ENCODE data around the gene BCL2L1. TPM values are rescaled to one million over a fixed set of nuclear protein-coding genes. Genes with fewer than 3 reads are reported as not detected.
A peak's percentile ranks its signal among the peaks of the same experiment; 100 is the strongest.

The BCL2L1 gene
- total RNA-seq (2012; rRNA removed) = 158 and 187 TPM in 2 replicates

DNA sequence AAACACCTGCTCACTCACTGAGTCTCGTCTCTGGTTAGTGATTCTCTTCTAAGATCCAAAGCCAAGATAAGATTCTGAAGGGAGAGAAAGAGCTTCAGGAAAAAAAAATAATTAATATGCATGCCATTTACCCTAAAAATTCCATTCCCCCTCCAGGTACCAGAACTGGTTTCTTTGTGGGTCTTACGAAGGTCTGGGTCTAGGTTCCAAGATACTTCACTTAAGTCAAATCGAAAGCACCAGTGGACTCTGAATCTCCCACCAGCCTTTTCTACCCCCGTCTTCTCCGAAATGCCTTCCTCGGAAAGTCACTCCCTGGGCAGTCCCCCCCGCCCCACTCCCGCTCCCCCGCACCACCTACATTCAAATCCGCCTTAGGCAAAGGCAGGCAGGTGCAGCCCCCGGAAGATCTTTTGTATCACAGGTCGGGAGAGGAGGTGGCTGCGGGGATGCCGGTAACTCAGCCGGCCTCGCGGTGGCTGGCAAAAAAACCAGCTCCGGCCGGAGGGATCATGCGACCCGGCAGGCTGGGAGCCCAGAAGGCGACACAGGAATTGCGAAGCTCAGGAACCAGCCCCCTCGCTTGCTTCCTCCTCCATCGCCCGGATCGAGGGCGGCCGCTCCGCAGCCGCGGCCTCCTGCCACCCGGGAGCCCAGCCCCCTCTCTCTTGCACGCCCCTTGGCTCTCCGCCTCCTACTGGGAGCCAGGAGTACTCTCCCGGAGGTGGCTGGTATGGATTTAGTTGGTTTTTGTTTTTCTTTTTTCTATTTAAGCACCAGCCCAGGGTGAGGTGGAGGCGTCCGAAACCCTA, at the start of gene BCL2L1:
TSS of gene BCL2L1 (minus strand) at position 612 of the 812 bp plus-strand sequence. CDS start 650 bp downstream, outside the sequence.
- Histone ChIP-seq H3K4me1 (ENCODE audit: control insufficient read depth, insufficient read depth, low read length) (peaks cover 37% of the 10 kb centered on the region), H3K4me2 (ENCODE audit: low read length) (peak within 1 kb of the TSS; percentile 99), H3K27me3 (ENCODE audit: control insufficient read depth, insufficient read depth, low read length) (no peaks in the 10 kb centered on the region), H3K36me3 (ENCODE audit: insufficient read depth, low read length) (peaks cover 44% of the 10 kb centered on the region), H3K9ac (ENCODE audit: low read depth, low read length) (peak within 1 kb of the TSS; percentile 99), H3K4me3 (ENCODE audit: low read length) (peak within 1 kb of the TSS; percentile 94), H3K9me3 (replicated peaks; ENCODE audit: low read length) (no peaks in the 10 kb centered on the region)

DNA sequence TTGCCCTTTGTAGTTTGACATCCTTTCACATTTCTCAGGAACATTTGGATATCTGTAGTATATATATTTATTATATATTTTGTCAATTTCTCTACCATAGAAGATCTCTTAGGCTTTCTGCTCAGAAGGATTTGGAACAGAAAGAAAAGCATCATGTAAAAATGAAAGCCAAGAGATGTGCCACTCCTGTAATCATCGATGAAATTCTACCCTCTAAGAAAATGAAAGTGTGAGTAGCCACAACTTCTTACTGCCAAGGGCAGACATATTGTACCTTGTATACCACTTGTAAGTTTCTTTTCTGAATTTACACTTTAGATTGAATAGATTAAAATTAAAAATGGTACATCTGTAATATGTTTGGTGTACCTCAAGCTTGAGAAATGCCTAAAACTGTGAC, 47.6 kb upstream of the BCL2L1 start:
- Histone ChIP-seq H3K4me1 (ENCODE audit: control insufficient read depth, insufficient read depth, low read length) (peaks cover 11% of the 10 kb centered on the region), H3K9ac (ENCODE audit: low read depth, low read length) (peak overlapping the region; percentile 57), H3K36me3 (ENCODE audit: insufficient read depth, low read length) (peaks cover 33% of the 10 kb centered on the region), H3K27me3 (ENCODE audit: control insufficient read depth, insufficient read depth, low read length) (no peaks in the 10 kb centered on the region), H3K4me2 (ENCODE audit: low read length) (peak overlapping the region; percentile 67), H3K4me3 (ENCODE audit: low read length) (peak overlapping the region; percentile 49), H3K9me3 (replicated peaks; ENCODE audit: low read length) (no peaks in the 10 kb centered on the region)

DNA sequence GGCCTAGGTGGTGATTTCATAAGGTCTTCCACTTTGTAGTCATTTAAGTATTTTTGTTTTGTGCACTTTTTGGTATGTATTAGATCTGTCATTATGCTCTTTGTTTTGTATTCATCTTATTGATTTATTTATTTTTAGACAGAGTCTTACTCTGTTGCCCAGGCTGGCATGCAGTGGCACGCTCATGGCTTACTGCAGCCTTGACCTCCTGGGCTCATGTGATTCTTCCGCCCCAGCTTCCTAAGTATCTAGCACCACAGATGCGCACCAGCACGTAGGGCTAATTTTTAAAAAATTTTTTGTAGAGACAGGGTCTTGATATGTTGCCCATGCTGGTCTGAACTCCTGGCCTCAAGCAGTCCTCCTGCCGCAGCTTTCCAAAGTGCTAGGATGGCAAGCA, 47.0 kb upstream of the BCL2L1 start:
- peaks cover 34% of the 10 kb centered on the region for H3K36me3 ChIP-seq (ENCODE audit: insufficient read depth, low read length)
- no peaks in the 10 kb centered on the region for H3K27me3 ChIP-seq (ENCODE audit: control insufficient read depth, insufficient read depth, low read length)
- H3K9me3 ChIP-seq (replicated peaks; ENCODE audit: low read length) = no peaks in the 10 kb centered on the region
- peak overlapping the region; percentile 57 for H3K9ac ChIP-seq (ENCODE audit: low read depth, low read length)
- peak overlapping the region; percentile 67 for H3K4me2 ChIP-seq (ENCODE audit: low read length)
- no peak overlapping the region for H3K4me3 ChIP-seq (ENCODE audit: low read length)
- H3K4me1 ChIP-seq (ENCODE audit: control insufficient read depth, insufficient read depth, low read length) = peaks cover 16% of the 10 kb centered on the region

DNA sequence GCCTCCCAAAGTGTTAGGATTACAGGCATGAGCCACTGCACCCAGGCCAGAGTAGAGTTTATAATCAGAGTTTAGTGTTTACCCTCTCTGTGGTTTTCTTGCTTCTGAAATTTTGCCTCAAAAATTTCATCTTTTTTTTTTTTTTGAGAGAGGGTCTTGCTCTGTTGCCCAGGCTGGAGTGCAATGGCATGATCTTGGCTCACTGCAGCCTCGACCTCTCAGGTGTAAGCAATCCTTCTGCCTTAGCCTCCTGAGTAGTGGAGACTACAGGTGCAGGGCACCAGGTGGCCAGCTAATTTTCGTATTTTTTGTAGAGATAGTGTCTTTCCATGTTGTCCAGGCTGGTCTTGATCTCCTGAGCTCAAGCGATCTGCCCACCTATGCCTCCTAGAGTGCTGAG, 45.1 kb upstream of the BCL2L1 start:
- H3K27me3 ChIP-seq (ENCODE audit: control insufficient read depth, insufficient read depth, low read length) = no peaks in the 10 kb centered on the region
- H3K9me3 ChIP-seq (replicated peaks; ENCODE audit: low read length) = no peaks in the 10 kb centered on the region
- H3K4me2 ChIP-seq (ENCODE audit: low read length) = no peak overlapping the region
- no peak overlapping the region for H3K9ac ChIP-seq (ENCODE audit: low read depth, low read length)
- H3K4me3 ChIP-seq (ENCODE audit: low read length) = no peak overlapping the region
- H3K36me3 ChIP-seq (ENCODE audit: insufficient read depth, low read length) = peaks cover 31% of the 10 kb centered on the region
- peaks cover 25% of the 10 kb centered on the region for H3K4me1 ChIP-seq (ENCODE audit: control insufficient read depth, insufficient read depth, low read length)

DNA sequence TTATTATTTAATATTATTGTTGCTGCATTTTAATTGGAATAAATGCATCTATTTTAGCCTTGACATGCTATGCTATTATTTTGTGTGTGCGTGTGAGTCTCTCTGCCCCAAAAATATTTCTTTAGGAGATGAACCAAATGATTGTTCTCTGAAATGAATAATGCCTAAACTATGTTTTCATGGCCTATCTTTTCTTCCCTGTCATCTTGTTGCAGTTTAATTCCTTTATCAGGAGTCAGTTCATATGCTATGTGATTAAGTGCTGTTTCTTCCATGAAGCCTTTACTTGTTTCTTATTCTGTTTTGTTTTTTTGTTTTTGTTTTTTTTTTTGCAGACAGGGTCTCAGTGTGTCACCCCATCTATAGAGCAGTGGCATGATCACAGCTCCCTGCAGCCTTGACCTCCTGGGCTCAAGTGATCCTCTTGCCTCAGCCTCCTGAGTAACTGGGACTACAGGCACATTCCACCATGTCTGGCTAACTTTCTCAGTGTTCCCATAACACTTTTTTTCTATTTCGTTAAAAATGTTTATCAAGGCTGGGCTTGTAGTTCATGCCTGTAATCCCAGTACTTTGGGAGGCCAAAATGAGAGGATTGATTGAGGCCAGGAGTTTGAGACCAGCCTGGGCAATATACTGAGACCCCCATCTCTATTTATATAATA, 42.1 kb upstream of the BCL2L1 start:
- H3K4me1 ChIP-seq (ENCODE audit: control insufficient read depth, insufficient read depth, low read length) = peaks cover 32% of the 10 kb centered on the region
- H3K4me3 ChIP-seq (ENCODE audit: low read length) = no peak overlapping the region
- peaks cover 23% of the 10 kb centered on the region for H3K36me3 ChIP-seq (ENCODE audit: insufficient read depth, low read length)
- H3K9ac ChIP-seq (ENCODE audit: low read depth, low read length) = peak overlapping the region; percentile 65
- H3K4me2 ChIP-seq (ENCODE audit: low read length) = peak overlapping the region; percentile 46
- H3K9me3 ChIP-seq (replicated peaks; ENCODE audit: low read length) = no peaks in the 10 kb centered on the region
- H3K27me3 ChIP-seq (ENCODE audit: control insufficient read depth, insufficient read depth, low read length) = no peaks in the 10 kb centered on the region

DNA sequence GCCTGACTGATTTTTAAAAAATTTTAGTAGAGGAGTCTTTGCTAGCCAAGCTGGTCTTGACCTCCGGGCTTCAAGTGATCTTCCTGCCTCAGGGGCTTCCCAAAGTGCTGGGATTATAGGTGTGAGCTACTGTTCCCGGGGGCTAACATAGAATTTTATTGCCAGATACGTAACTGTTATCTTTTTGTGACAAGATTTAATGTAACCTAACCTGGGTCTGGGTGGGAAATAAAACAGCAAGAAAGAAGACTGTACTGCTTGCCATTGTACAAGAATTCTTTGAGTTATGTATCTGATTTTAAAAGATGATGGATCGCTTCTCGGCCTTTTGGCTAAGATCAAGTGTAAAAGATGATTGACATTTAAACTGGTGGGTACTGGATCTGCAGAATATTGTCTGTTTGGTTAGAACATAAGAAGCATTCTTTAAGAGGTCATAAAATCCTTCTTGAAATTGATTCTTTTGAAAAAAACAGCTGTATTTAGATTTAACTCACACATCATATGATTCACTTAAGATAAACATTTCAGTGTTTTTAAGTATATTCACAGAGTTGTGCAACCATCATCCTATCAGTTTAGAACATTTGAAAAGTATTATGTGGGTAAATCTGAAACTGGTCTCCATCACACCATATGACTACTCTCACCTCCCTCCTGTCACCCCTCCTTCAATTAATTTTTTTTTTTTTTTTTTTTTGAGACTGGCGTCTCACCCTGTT, 38.0 kb upstream of the BCL2L1 start:
- H3K4me3 ChIP-seq (ENCODE audit: low read length) = no peak overlapping the region
- peaks cover 43% of the 10 kb centered on the region for H3K4me1 ChIP-seq (ENCODE audit: control insufficient read depth, insufficient read depth, low read length)
- H3K36me3 ChIP-seq (ENCODE audit: insufficient read depth, low read length) = peaks cover 22% of the 10 kb centered on the region
- no peaks in the 10 kb centered on the region for H3K9me3 ChIP-seq (replicated peaks; ENCODE audit: low read length)
- H3K9ac ChIP-seq (ENCODE audit: low read depth, low read length) = peak overlapping the region; percentile 40
- H3K27me3 ChIP-seq (ENCODE audit: control insufficient read depth, insufficient read depth, low read length) = no peaks in the 10 kb centered on the region
- peak overlapping the region; percentile 12 for H3K4me2 ChIP-seq (ENCODE audit: low read length)

DNA sequence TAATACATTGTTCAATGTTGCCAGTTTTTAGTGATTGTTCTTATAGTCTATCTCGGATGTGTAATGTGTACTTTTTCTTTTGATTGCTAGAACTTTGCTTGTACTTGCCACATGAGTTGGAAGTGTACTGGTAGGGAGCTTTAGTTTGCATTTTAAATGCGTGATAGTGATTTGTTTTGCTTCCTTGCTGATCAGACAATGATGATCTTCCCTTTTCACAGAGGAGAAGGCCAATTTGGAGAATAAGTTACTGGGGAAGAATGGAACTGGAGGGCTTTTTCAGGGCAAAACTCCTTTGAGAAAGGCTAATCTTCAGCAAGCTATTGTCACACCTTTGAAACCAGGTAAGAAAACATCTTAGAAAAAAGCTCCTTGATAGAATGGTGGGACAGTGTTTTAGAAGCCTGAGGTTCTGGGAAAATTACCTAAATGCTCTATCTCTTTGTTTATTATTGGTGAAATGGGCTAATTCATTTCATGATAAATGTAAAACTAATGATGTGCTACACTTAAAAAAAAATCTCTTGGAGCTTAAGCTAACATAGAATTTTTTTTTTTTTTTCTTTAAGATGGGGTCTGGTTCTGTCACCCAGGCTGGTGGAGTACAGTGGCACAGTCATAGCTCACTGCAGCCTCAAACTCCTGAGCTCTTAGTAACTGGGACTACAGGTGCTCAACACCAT, 37.3 kb upstream of the BCL2L1 start:
- no peaks in the 10 kb centered on the region for H3K9me3 ChIP-seq (replicated peaks; ENCODE audit: low read length)
- peak overlapping the region; percentile 2 for H3K4me2 ChIP-seq (ENCODE audit: low read length)
- no peaks in the 10 kb centered on the region for H3K27me3 ChIP-seq (ENCODE audit: control insufficient read depth, insufficient read depth, low read length)
- H3K36me3 ChIP-seq (ENCODE audit: insufficient read depth, low read length) = peaks cover 17% of the 10 kb centered on the region
- H3K4me3 ChIP-seq (ENCODE audit: low read length) = no peak overlapping the region
- peak overlapping the region; percentile 40 for H3K9ac ChIP-seq (ENCODE audit: low read depth, low read length)
- peaks cover 36% of the 10 kb centered on the region for H3K4me1 ChIP-seq (ENCODE audit: control insufficient read depth, insufficient read depth, low read length)

DNA sequence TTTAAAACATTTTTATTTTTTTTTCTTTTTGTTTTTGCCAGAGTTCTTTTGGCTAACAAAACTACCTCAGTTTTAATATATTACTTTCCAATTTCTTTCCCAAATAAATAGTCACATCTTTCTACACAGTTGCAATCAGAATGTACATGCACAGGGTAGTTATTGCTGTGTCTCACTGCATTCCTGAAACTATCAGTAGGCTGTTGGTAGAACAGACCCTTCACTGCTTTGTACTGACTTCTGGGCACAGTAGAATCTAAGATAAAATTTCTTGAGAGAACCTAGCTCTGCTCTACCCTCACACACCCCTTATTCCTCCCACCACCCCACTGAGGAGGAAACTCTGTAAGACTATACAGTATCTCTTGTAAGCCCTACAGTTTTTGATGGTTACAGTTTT, 36.3 kb upstream of the BCL2L1 start:
- H3K9me3 ChIP-seq (replicated peaks; ENCODE audit: low read length) = no peaks in the 10 kb centered on the region
- H3K4me3 ChIP-seq (ENCODE audit: low read length) = no peak overlapping the region
- no peaks in the 10 kb centered on the region for H3K27me3 ChIP-seq (ENCODE audit: control insufficient read depth, insufficient read depth, low read length)
- peak overlapping the region; percentile 36 for H3K9ac ChIP-seq (ENCODE audit: low read depth, low read length)
- peaks cover 33% of the 10 kb centered on the region for H3K4me1 ChIP-seq (ENCODE audit: control insufficient read depth, insufficient read depth, low read length)
- no peak overlapping the region for H3K4me2 ChIP-seq (ENCODE audit: low read length)
- H3K36me3 ChIP-seq (ENCODE audit: insufficient read depth, low read length) = peaks cover 17% of the 10 kb centered on the region

DNA sequence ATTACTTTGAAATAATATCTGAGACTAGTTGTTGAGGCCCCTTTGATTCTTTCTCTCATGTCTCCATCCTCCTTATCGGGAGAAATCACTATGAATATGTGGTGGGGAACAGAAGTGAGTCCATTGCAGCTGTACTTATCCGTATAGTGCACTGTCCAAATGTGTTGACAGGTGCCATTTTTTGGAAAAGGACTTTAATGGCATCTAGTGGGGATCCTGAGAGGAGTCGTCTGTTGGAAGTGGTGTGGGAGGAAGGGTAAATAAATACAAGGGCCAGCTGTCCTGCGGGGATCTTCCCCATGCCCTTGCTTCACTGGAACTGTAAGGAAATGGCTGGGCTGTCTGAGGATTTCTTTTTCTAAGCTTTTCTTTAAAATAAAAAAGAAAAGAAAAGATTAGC, 35.9 kb upstream of the BCL2L1 start:
- Histone ChIP-seq H3K4me3 (ENCODE audit: low read length) (no peak overlapping the region), H3K27me3 (ENCODE audit: control insufficient read depth, insufficient read depth, low read length) (no peaks in the 10 kb centered on the region), H3K9me3 (replicated peaks; ENCODE audit: low read length) (no peaks in the 10 kb centered on the region), H3K4me1 (ENCODE audit: control insufficient read depth, insufficient read depth, low read length) (peaks cover 32% of the 10 kb centered on the region), H3K9ac (ENCODE audit: low read depth, low read length) (peak overlapping the region; percentile 36), H3K4me2 (ENCODE audit: low read length) (no peak overlapping the region), H3K36me3 (ENCODE audit: insufficient read depth, low read length) (peaks cover 17% of the 10 kb centered on the region)

DNA sequence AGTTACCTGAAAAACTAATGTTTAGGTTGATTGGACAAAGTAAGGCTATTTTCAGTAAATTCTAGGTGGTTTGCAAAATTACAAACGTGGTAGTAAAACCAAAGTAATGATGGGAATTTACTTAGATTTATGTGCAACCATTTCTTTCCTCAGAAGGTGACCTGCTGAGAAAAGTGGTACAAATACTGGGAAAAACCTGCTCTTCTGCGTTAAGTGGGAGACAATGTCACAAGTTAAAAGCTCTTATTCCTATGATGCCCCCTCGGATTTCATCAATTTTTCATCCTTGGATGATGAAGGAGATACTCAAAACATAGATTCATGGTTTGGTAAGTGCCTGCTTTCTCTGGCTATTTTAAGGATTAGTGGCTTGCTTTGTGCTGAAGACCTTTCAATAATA, 34.6 kb upstream of the BCL2L1 start:
- Histone ChIP-seq H3K9ac (ENCODE audit: low read depth, low read length) (no peak overlapping the region), H3K4me2 (ENCODE audit: low read length) (no peak overlapping the region), H3K4me1 (ENCODE audit: control insufficient read depth, insufficient read depth, low read length) (peaks cover 32% of the 10 kb centered on the region), H3K4me3 (ENCODE audit: low read length) (no peak overlapping the region), H3K9me3 (replicated peaks; ENCODE audit: low read length) (no peaks in the 10 kb centered on the region), H3K27me3 (ENCODE audit: control insufficient read depth, insufficient read depth, low read length) (no peaks in the 10 kb centered on the region), H3K36me3 (ENCODE audit: insufficient read depth, low read length) (peaks cover 23% of the 10 kb centered on the region)

DNA sequence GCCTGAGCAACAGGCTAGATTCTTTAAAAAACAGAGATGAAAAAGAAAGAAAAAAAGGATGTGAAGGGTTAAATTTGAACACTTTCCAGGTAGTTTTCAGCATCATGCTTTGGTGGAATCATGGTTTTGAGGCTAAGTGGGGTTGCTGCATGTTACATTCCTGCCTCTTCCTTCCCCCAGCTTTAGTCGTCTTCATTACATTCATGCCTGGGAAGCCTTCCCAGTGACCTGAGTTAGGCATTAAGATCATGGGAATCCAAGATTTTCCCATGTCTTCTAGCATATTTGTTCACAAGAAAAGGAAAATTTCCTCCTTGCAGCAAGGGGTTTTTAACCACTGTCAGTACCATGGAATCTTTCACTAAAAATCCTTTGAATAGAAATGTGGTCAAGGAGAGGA, 28.5 kb upstream of the BCL2L1 start:
- H3K4me1 ChIP-seq (ENCODE audit: control insufficient read depth, insufficient read depth, low read length) = peaks cover 39% of the 10 kb centered on the region
- H3K4me2 ChIP-seq (ENCODE audit: low read length) = no peak overlapping the region
- no peak overlapping the region for H3K4me3 ChIP-seq (ENCODE audit: low read length)
- peaks cover 6% of the 10 kb centered on the region for H3K36me3 ChIP-seq (ENCODE audit: insufficient read depth, low read length)
- H3K9ac ChIP-seq (ENCODE audit: low read depth, low read length) = peak overlapping the region; percentile 30
- no peaks in the 10 kb centered on the region for H3K27me3 ChIP-seq (ENCODE audit: control insufficient read depth, insufficient read depth, low read length)
- H3K9me3 ChIP-seq (replicated peaks; ENCODE audit: low read length) = no peaks in the 10 kb centered on the region
